ENCODE measurements around the gene CDS1. TPM values are rescaled to one million over a fixed set of nuclear protein-coding genes. Genes with fewer than 3 reads are reported as not detected.
A peak's percentile ranks its signal among the peaks of the same experiment; 100 is the strongest.
"Not testable (repeated sequence)": the region's sequence is repeated elsewhere in the genome, so short reads cannot be mapped to it uniquely, and the experiment has no call there.

Gene CDS1
- total RNA-seq, 1 donor, result 0.36 TPM

DNA sequence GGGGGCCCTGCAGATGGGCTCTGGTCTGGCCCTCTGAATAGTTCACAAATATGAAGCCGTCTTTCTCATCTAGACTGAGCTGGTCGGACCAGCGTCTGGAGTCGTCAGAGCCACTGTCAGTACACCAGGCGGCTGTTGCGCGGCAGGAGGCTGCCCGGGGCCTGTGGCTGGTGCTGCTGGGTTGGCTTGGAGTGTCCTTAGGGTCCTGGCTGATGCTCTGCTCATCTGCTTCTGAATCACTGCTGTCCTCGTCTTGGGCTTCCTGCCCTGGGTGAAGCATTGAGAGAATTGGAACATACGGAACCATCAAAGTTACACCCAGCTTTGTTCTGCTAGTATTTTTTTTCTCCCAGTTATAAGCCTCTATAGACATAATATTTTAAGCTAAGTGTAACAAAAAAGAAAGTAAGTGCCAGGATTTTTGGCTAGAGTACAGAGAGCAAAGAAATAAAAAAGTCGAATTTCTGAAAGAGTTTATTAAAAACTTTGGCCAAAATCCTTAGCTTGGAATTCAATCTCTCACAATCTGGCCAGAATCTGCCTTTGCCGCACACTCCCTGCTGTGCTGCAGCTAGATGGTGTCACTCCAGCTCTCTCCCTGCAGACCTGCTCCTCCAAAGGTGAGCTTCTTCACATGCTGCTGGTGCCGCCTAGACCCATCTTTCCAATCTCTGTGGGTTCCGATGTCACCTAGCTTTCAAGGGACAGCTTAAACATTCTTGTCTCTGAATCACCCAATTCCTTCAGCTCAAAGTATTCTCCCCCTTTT, 96.2 kb downstream of the CDS1 start:
- no peak for TF ChIP-seq CTCF (IDR thresholded peaks at IDR 0.05; ENCODE audit: insufficient read depth, low read length)
- DNase-seq (ENCODE audit: low read depth), result peak; percentile 25
- H3K4me3 ChIP-seq (ENCODE audit: low read depth, low read length), result no peak overlapping the region

DNA sequence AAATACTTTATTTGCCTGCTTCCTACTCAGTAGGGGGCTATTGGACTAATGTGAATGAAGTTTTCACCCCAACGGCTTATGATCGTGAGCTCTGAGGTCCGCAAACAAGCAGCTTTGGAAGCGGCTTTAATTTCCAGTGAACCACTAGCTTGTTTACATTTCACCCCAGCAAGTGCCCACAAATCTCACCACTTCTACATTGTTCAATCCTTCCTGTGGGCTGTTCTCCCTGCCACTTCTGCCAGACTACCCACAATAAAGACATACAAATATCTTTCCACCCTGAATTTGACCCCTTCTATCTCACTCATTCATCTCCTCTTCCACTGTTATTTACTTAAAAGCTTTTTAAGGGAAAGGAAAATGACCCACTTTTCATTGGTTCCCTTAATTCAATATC, 98.0 kb downstream of the CDS1 start:
- no peak for DNase-seq (ENCODE audit: low read depth)
- no peak for TF ChIP-seq CTCF (IDR thresholded peaks at IDR 0.05; ENCODE audit: insufficient read depth, low read length)
- no peak overlapping the region for H3K4me3 ChIP-seq (ENCODE audit: low read depth, low read length)

DNA sequence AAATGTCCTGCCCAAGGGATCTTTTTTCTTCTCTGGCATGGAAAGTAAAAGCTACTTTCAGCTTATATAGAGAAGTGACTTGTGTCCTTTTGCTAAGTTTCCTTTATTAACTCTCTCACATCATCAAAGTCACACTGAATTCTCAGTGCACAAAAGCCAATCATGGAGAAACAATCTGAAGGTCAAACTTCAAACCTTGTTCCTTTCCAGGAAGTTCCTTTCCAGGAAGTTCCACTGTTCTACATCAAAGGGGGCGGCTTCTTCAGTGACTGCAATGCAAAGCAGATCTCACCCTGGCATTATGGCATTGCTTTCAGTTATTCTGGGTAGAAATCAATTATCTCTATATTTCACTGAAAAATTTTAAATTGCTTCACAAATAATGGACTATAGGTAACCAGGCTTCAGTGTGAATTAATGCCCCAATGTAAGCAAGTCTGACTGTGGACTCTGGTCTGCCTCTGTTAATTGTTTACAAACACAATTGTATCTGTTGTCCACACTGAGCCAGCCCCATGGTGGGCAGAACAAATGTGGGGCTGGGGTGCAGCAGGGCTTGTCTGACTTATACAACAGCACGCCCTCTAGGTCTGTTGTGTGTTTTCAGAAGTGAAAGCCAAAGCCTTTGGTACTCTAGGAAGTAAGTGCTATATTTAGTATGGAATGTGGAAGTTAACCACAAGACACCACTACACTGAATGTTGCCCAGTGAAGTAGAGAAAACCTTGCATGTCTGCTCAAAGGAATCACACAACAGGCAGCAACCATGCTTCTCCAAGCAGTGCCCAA, 98.8 kb downstream of the CDS1 start:
- DNase-seq (ENCODE audit: low read depth), result peak; percentile 72
- peak; percentile 8 for TF ChIP-seq CTCF (IDR thresholded peaks at IDR 0.05; ENCODE audit: insufficient read depth, low read length)
- H3K4me3 ChIP-seq (ENCODE audit: low read depth, low read length), result no peak overlapping the region

DNA sequence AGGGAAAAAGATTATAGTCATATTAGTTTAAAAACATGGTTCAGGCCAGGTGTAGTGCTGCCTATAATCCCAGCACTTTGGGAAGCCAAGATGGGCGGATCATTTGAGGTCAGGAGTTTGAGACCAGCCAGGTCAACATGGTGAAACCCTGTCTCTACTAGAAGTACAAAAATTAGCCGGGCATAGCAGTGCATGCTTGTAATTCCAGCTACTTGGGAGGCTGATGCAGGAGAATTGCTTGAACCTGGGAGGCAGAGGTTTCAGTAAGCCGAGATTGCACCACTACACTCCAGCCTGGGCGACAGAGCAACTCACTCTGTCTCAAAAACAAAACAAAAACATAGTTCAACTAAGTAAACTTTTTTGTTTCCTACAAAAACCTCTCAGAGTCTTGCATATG, 99.7 kb downstream of the CDS1 start:
- H3K4me3 ChIP-seq (ENCODE audit: low read depth, low read length); DNase-seq (ENCODE audit: low read depth): not testable (repeated sequence)

DNA sequence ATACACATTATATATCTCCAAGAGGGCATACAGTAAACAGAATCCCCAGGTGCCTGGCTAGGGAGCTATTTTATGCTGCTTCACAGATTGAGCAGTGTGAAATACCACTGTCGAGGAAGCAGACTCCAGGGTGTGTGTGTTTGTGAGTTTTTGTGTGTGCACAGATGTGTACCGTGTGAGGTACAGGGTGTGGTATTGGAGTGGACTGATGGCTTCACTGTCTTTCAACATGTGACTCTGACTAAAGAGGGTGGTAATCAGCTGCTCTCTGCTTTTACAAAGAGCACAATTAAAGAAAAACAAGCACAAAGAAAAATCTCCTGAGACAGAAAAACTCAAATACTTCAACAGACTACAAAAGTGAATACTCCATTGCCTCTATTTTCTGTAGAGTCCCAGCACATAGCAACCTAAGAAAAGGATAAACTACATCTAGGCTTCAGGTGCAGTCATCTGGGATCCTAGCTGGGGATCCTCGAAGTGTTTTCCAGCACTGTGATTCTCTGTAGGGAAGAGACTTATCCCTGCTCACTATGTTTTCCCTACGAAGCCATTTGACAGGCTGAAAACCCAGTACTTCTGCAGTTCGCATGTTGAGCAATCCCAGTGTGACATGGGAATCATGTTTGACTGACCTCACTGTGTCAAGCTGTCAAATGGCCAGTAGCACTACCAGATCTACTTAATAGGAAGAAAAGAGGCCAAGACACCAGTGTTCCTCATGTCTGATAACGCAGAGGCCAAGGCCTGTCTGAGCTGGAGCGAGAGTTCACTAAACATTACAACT, 100.3 kb downstream of the CDS1 start:
- no peak overlapping the region for H3K4me3 ChIP-seq (ENCODE audit: low read depth, low read length)
- TF ChIP-seq CTCF (IDR thresholded peaks at IDR 0.05; ENCODE audit: insufficient read depth, low read length), result no peak
- DNase-seq (ENCODE audit: low read depth), result no peak

DNA sequence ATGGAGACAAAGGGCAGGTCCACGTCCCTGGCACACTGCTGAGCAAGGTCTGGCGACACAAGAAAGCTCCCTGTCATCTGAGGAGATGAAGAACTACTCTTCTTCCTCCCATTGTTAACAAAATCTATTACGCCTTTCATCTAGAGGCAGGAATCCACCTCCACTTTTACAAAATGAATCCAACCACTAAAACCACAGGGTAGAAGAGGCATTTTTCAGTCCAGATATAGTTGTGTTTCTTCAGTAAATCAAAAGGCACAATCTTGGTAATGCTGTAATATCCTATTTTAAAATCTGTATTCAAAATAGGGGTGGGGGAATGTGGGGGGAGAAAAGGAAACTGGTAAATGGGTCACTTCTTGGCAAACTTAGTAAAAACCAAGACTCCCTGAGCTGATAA, 101.4 kb downstream of the CDS1 start:
- no peak for TF ChIP-seq CTCF (IDR thresholded peaks at IDR 0.05; ENCODE audit: insufficient read depth, low read length)
- no peak overlapping the region for H3K4me3 ChIP-seq (ENCODE audit: low read depth, low read length)
- no peak for DNase-seq (ENCODE audit: low read depth)

DNA sequence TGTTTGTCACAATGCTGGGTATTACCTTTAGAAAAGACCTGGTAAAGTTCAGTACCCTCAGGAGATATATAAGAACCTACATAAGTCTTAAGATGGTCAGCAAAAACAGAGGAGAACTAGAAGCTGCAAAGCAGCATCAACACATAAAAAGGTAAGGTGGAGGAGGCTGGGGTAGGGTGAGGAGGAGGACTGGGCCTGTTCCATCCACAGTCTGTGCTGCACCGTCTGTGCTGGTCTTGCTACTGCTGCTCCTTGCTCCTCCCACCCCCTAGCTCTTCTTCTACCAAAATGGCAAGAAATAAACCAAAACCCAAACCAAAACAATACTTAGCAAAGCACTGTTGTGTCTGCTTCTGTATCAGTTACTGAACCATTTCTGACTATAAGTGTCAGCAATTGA, 102.2 kb downstream of the CDS1 start:
- H3K4me3 ChIP-seq (ENCODE audit: low read depth, low read length), result no peak overlapping the region
- DNase-seq (ENCODE audit: low read depth), result no peak
- no peak for TF ChIP-seq CTCF (IDR thresholded peaks at IDR 0.05; ENCODE audit: insufficient read depth, low read length)

All from fibroblast of the aortic adventitia (primary cell).